ENCODE data around the gene PTGER1.

PTGER1 gene

GRCh38 chr19:14475251-14476073 is at the start of gene PTGER1:
PTGER1 (minus strand) TSS chr19:14475354; CDS start chr19:14474320, 1,034 bp downstream.
- peak; percentile 70 for ATAC-seq

GRCh38 chr19:14520543-14520942 is 45.4 kb upstream of the PTGER1 start:
- TF ChIP-seq ZFP3 (CRISPR knock-in tag; IDR thresholded peaks at IDR 0.05) (no peak), ISL1 (CRISPR knock-in tag; IDR thresholded peaks at IDR 0.05) (no peak), ZC3H10 (CRISPR knock-in tag; IDR thresholded peaks at IDR 0.05) (no peak), PPARA (CRISPR knock-in tag; IDR thresholded peaks at IDR 0.05; ENCODE audit: borderline replicate concordance) (no peak), OSR1 (CRISPR knock-in tag; IDR thresholded peaks at IDR 0.05) (no peak), TCF4 (CRISPR knock-in tag; IDR thresholded peaks at IDR 0.05; ENCODE audit: borderline replicate concordance) (no peak), SNAI2 (CRISPR knock-in tag; IDR thresholded peaks at IDR 0.05) (no peak), ZFP30 (CRISPR knock-in tag; IDR thresholded peaks at IDR 0.05) (no peak), ZNF70 (CRISPR knock-in tag; IDR thresholded peaks at IDR 0.05) (no peak), ZNF565 (CRISPR knock-in tag; conservative IDR thresholded peaks at IDR 0.05; ENCODE audit: low read depth) (no peak), RARB (CRISPR knock-in tag; IDR thresholded peaks at IDR 0.05) (no peak), BACH2 (CRISPR knock-in tag; IDR thresholded peaks at IDR 0.05; ENCODE audit: borderline replicate concordance) (no peak)
- ATAC-seq, result no peak

More at GRCh38 chr19:14475251-14476073, at the start of gene PTGER1:
- TF ChIP-seq PATZ1 (CRISPR knock-in tag; IDR thresholded peaks at IDR 0.05; ENCODE audit: borderline replicate concordance), result peak; percentile 79; the same call in 1 of the 2 replicates
- TF ChIP-seq, protein P1, sequence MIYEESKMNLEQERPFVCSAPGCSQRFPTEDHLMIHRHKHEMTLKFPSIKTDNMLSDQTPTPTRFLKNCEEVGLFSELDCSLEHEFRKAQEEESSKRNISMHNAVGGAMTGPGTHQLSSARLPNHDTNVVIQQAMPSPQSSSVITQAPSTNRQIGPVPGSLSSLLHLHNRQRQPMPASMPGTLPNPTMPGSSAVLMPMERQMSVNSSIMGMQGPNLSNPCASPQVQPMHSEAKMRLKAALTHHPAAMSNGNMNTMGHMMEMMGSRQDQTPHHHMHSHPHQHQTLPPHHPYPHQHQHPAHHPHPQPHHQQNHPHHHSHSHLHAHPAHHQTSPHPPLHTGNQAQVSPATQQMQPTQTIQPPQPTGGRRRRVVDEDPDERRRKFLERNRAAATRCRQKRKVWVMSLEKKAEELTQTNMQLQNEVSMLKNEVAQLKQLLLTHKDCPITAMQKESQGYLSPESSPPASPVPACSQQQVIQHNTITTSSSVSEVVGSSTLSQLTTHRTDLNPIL (CRISPR knock-in tag; IDR thresholded peaks at IDR 0.05; ENCODE audit: low read depth), result no peak

GRCh38 chr19:14519860-14520407 is 44.8 kb upstream of the PTGER1 start:
- TF ChIP-seq ZFP3 (CRISPR knock-in tag; IDR thresholded peaks at IDR 0.05), result 0 out of 2 replicates have a peak, but pooled peaks have one; percentile 15
- no peak for TF ChIP-seq TCF4 (CRISPR knock-in tag; IDR thresholded peaks at IDR 0.05; ENCODE audit: borderline replicate concordance)
- no peak for TF ChIP-seq OSR1 (CRISPR knock-in tag; IDR thresholded peaks at IDR 0.05)
- TF ChIP-seq ISL1 (CRISPR knock-in tag; IDR thresholded peaks at IDR 0.05), result peak; percentile 37
- TF ChIP-seq ZNF565 (CRISPR knock-in tag; conservative IDR thresholded peaks at IDR 0.05; ENCODE audit: low read depth), result no peak
- ATAC-seq, result no peak; the same call in 1 of the 3 replicates

- ATAC-seq, result no peak
- no peak for TF ChIP-seq ESRRG (CRISPR knock-in tag; IDR thresholded peaks at IDR 0.05)
- no peak for TF ChIP-seq ISL1 (CRISPR knock-in tag; IDR thresholded peaks at IDR 0.05)
- TF ChIP-seq ZNF565 (CRISPR knock-in tag; conservative IDR thresholded peaks at IDR 0.05; ENCODE audit: low read depth), result no peak
- no peak for TF ChIP-seq SNAI2 (CRISPR knock-in tag; IDR thresholded peaks at IDR 0.05)
- TF ChIP-seq, protein P2, sequence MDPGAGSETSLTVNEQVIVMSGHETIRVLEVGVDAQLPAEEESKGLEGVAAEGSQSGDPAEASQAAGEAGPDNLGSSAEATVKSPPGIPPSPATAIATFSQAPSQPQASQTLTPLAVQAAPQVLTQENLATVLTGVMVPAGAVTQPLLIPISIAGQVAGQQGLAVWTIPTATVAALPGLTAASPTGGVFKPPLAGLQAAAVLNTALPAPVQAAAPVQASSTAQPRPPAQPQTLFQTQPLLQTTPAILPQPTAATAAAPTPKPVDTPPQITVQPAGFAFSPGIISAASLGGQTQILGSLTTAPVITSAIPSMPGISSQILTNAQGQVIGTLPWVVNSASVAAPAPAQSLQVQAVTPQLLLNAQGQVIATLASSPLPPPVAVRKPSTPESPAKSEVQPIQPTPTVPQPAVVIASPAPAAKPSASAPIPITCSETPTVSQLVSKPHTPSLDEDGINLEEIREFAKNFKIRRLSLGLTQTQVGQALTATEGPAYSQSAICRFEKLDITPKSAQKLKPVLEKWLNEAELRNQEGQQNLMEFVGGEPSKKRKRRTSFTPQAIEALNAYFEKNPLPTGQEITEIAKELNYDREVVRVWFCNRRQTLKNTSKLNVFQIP (CRISPR knock-in tag; IDR thresholded peaks at IDR 0.05; ENCODE audit: borderline replicate concordance, low read depth), result no peak
- no peak for TF ChIP-seq ZNF70 (CRISPR knock-in tag; IDR thresholded peaks at IDR 0.05)
- TF ChIP-seq, protein P1 (CRISPR knock-in tag; IDR thresholded peaks at IDR 0.05; ENCODE audit: low read depth), result no peak
- TF ChIP-seq ZNF8 (CRISPR knock-in tag; IDR thresholded peaks at IDR 0.05), result no peak
- TF ChIP-seq GLIS3 (CRISPR knock-in tag; IDR thresholded peaks at IDR 0.05), result no peak
- TF ChIP-seq ZC3H10 (CRISPR knock-in tag; IDR thresholded peaks at IDR 0.05), result no peak
- TF ChIP-seq, protein P3, sequence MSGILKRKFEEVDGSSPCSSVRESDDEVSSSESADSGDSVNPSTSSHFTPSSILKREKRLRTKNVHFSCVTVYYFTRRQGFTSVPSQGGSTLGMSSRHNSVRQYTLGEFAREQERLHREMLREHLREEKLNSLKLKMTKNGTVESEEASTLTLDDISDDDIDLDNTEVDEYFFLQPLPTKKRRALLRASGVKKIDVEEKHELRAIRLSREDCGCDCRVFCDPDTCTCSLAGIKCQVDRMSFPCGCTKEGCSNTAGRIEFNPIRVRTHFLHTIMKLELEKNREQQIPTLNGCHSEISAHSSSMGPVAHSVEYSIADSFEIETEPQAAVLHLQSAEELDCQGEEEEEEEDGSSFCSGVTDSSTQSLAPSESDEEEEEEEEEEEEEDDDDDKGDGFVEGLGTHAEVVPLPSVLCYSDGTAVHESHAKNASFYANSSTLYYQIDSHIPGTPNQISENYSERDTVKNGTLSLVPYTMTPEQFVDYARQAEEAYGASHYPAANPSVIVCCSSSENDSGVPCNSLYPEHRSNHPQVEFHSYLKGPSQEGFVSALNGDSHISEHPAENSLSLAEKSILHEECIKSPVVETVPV (CRISPR knock-in tag; IDR thresholded peaks at IDR 0.05), result no peak
- TF ChIP-seq OSR1 (CRISPR knock-in tag; IDR thresholded peaks at IDR 0.05), result no peak
- TF ChIP-seq TOX (CRISPR knock-in tag; IDR thresholded peaks at IDR 0.05; ENCODE audit: borderline replicate concordance), result no peak
- no peak for TF ChIP-seq TSHZ2 (CRISPR knock-in tag; IDR thresholded peaks at IDR 0.05)
- no peak for TF ChIP-seq CSDC2 (CRISPR knock-in tag; IDR thresholded peaks at IDR 0.05)
- no peak for TF ChIP-seq TCF4 (CRISPR knock-in tag; IDR thresholded peaks at IDR 0.05; ENCODE audit: borderline replicate concordance)
Measured at GRCh38 chr19:14519245-14519859, 44.2 kb upstream of the PTGER1 start.

Measured in SK-N-SH treated with all-trans-retinoic acid at 6 μM for 48 hours (cell line).